22Rv1 (cell line): ENCODE results near the gene MT3.

Experiments
- ZFX ChIP-seq: fragments of 450-650 bp; IDR thresholded peaks from 2 replicates; pipeline ENCODE4 v1.6.1; 2017; ENCODE audit warnings: antibody characterized with exemption, borderline replicate concordance
- TF ChIP-seq, protein P1 (sequence below): fragments of 450-650 bp; IDR thresholded peaks from 2 replicates; pipeline ENCODE4 v1.5.1; 2017; ENCODE audit warnings: mild to moderate bottlenecking

DNA sequence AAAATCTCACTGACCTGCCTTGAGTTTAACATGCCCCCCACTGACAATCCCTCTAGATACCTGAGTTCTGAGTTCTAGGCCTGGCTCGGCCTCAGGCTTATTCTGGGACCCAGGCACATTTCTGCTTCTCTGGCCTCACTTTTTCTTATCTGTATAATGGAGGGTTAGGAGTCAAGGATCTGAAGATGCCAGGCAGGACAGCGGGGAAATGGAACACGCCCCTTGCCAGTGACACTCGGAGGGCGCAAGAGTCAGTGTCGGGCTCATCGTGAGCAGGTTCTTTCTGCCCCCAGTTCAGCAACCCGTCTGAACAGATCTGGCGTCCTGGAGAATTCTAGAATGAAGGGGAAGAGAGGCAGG is 567 bp upstream of the MT3 start:
- TF ChIP-seq, protein P1, sequence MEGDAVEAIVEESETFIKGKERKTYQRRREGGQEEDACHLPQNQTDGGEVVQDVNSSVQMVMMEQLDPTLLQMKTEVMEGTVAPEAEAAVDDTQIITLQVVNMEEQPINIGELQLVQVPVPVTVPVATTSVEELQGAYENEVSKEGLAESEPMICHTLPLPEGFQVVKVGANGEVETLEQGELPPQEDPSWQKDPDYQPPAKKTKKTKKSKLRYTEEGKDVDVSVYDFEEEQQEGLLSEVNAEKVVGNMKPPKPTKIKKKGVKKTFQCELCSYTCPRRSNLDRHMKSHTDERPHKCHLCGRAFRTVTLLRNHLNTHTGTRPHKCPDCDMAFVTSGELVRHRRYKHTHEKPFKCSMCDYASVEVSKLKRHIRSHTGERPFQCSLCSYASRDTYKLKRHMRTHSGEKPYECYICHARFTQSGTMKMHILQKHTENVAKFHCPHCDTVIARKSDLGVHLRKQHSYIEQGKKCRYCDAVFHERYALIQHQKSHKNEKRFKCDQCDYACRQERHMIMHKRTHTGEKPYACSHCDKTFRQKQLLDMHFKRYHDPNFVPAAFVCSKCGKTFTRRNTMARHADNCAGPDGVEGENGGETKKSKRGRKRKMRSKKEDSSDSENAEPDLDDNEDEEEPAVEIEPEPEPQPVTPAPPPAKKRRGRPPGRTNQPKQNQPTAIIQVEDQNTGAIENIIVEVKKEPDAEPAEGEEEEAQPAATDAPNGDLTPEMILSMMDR = no peak
- no peak for TF ChIP-seq ZFX
